Psoas muscle (tissue), 8 donors: ENCODE results near the gene CYP24A1. TPM values are rescaled to one million over a fixed set of nuclear protein-coding genes. Genes with fewer than 3 reads are reported as not detected.

Experiments
- ATAC-seq, 4 donors: fragments of 200-7000 bp; cut with Tn5 transposase; one replicate each; pipeline ENCODE4 v1.9.1; 2020; ENCODE audit warnings: moderate library complexity in 3 of 4, mild to moderate bottlenecking in 2 of 4
- DNase-seq, 2 donors: peaks; one replicate each; pipeline ENCODE4 v3.0.0-alpha.2; 2020
- H3K27ac ChIP-seq: fragments of 200-600 bp; one replicate; pipeline ENCODE4 v1.8.0; 2022
- H3K27me3 ChIP-seq, 3 donors: fragments of 200-600 bp in 1 of 3; one replicate each; pipeline versions ENCODE4 v1.6.1 to v1.8.0; 2013 to 2022; ENCODE audit warnings: low read length in 2 of 3, mild to moderate bottlenecking in 2 of 3, moderate library complexity in 1 of 3; ENCODE audit not compliant: insufficient read depth in 3 of 3
- H3K36me3 ChIP-seq, 2 donors: fragments of 200-600 bp in 1 of 2; one replicate each; pipeline versions ENCODE4 v1.6.1 to v1.8.0; 2013 to 2022; ENCODE audit warnings: low read depth in 1 of 2, mild to moderate bottlenecking in 1 of 2, moderate library complexity in 1 of 2; ENCODE audit not compliant: insufficient read depth in 1 of 2
- H3K4me1 ChIP-seq: fragments of 200-600 bp; one replicate; pipeline ENCODE4 v1.8.0; 2022
- H3K4me3 ChIP-seq: fragments of 200-600 bp; one replicate; pipeline ENCODE4 v1.8.0; 2022; ENCODE audit warnings: mild to moderate bottlenecking
- H3K9me3 ChIP-seq: fragments of 200-600 bp; one replicate; pipeline ENCODE4 v1.8.0; 2022
- WGBS, 3 donors: extraction: QIAGEN DNeasy Blood & Tissue Kit; methylation state at CpG; one replicate each; pipeline versions ENCODE4 v1.1.6 to v1.1.7; 2013; 5-methylcytosine and 5-hydroxymethylcytosine counted together
- intact Hi-C, 2 donors: fragments of 100-400 bp; cut with DNase I; formaldehyde crosslinking; loops; one replicate each; pipeline versions ENCODE4 v1.11.0 to v1.14.2; 2022
- polyA plus RNA-seq, 3 donors: library from polyadenylated mRNA; stranded (reverse); fragments of 200-250 nt; gene quantifications; one replicate each; pipeline ENCODE4 v1.2.3, GENCODE V29; 2013
- total RNA-seq, 4 donors: library from RNA; stranded (reverse); fragmentation: NEBNext Ultra II Directional in 2 of 4; extraction: Animal tissue kit (Norgen Biotek cat#: 25700) in 2 of 4; gene quantifications; one replicate each; pipeline versions ENCODE4 v1.2.1 to v1.2.4, GENCODE V29; 2021 to 2023
- TF ChIP-seq, protein P1 (sequence below): fragments of 200-600 bp; IDR thresholded peaks from one replicate; pipeline ENCODE4 v1.8.0; 2022; ENCODE audit warnings: antibody characterized with exemption
- donor health status: healthy with polysubstance abuse.
- donor health status: DM: no; HTN: no; CAD: no; lungs with moderate emphysema.
- donor health status: Bipolar disorder and iron deficiency.
- donor health status: healthy.
- donor health status: DM: yes; HTN: yes; CAD: no.
- donor health status: DM: no; HTN: no; CAD: no.
- donor health status: DM: no; HTN: no; CAD: no.
- donor health status: DM: yes; HTN: yes; CAD: no.

Gene CYP24A1
- total and polyA plus RNA-seq, 7 donors: 0.03 TPM; not detected in 6

DNA sequence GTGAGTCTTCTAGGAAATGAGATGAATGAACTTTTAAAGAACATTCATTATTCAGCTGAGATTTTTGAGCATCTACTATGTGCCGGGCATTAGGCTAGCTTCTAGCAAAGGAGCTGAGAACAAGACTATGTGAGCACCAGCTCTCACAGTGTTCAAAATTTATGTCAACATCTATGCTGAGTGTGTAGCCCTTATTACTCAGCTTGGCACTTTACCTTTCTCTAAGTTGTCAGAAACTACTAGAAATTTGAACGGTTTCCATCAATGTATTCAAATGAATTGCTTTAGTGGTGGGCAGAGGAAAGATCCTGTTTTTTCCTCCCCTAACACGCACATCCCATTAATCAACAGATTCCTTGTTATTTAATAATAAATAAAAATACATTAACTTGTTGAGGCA lies 33.3 kb downstream of the CYP24A1 start:
- 87 to 92% (median 91%) methylated on average over 3 of the region's 3 CpGs for WGBS, 3 donors
- intact Hi-C loops: no loop called here
- TF ChIP-seq, protein P1, sequence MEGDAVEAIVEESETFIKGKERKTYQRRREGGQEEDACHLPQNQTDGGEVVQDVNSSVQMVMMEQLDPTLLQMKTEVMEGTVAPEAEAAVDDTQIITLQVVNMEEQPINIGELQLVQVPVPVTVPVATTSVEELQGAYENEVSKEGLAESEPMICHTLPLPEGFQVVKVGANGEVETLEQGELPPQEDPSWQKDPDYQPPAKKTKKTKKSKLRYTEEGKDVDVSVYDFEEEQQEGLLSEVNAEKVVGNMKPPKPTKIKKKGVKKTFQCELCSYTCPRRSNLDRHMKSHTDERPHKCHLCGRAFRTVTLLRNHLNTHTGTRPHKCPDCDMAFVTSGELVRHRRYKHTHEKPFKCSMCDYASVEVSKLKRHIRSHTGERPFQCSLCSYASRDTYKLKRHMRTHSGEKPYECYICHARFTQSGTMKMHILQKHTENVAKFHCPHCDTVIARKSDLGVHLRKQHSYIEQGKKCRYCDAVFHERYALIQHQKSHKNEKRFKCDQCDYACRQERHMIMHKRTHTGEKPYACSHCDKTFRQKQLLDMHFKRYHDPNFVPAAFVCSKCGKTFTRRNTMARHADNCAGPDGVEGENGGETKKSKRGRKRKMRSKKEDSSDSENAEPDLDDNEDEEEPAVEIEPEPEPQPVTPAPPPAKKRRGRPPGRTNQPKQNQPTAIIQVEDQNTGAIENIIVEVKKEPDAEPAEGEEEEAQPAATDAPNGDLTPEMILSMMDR: no peak
- peaks cover 0 to 8% (median 3%) of the 10 kb centered on the region in 3 donors for H3K27me3 ChIP-seq
- ATAC-seq (no peak), DNase-seq (no peak)
- no peaks in the 10 kb centered on the region for H3K9me3 ChIP-seq
- H3K27ac ChIP-seq: no peak overlapping the region
- H3K4me3 ChIP-seq: no peak overlapping the region
- H3K36me3 ChIP-seq: no peaks in the 10 kb centered on the region
- no peaks in the 10 kb centered on the region for H3K4me1 ChIP-seq

GRCh38 chr20:54140067-54140466 lies 33.7 kb downstream of the CYP24A1 start:
- intact Hi-C loops: no loop called here

DNA sequence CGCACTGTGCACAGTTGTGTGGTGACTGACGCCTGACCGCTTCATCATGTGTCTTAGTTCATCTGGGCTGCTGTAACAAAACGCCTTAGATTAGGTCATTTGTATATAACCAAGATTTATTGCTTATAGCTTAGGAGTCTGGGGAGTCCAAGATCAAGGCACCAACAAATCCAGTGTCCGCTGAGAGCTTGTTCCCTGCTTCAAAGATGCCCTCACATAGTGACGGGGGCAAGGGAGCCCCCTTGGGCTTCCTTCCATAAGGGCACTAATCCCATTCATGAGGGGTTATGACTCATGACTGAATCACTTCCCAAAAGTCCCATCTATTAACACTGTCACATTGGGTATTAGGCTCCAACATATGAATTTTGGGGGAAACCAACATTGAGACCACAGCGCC lies 34.6 kb downstream of the CYP24A1 start:
- H3K4me3 ChIP-seq: no peak overlapping the region

More at GRCh38 chr20:54140067-54140466, 33.7 kb downstream of the CYP24A1 start:
- H3K27me3 ChIP-seq: peaks cover 0 to 8% (median 3%) of the 10 kb centered on the region in 3 donors
- H3K27ac ChIP-seq: no peak overlapping the region
- no peak for DNase-seq
- ATAC-seq: no peak
- 62 to 70% (median 66%) methylated on average over 6 of the region's 6 CpGs for WGBS, 3 donors
- TF ChIP-seq, protein P1: no peak
- H3K36me3 ChIP-seq: no peaks in the 10 kb centered on the region
- H3K4me1 ChIP-seq: no peaks in the 10 kb centered on the region
- no peak overlapping the region for H3K4me3 ChIP-seq
- no peaks in the 10 kb centered on the region for H3K9me3 ChIP-seq

GRCh38 chr20:54138427-54138826 lies 35.4 kb downstream of the CYP24A1 start:
- TF ChIP-seq, protein P1: no peak
- H3K9me3 ChIP-seq: no peaks in the 10 kb centered on the region

More for the DNA sequence above, 34.6 kb downstream of the CYP24A1 start:
- DNase-seq: no peak
- no peaks in the 10 kb centered on the region for H3K36me3 ChIP-seq
- H3K4me1 ChIP-seq: no peaks in the 10 kb centered on the region
- WGBS, 3 donors: 82 to 88% (median 83%) methylated on average over 7 of the region's 7 CpGs
- H3K9me3 ChIP-seq: no peaks in the 10 kb centered on the region
- no peak overlapping the region for H3K27ac ChIP-seq
- peaks cover 0 to 8% (median 3%) of the 10 kb centered on the region in 3 donors for H3K27me3 ChIP-seq
- TF ChIP-seq, protein P1: no peak
- intact Hi-C loops: no loop called here
- no peak for ATAC-seq

DNA sequence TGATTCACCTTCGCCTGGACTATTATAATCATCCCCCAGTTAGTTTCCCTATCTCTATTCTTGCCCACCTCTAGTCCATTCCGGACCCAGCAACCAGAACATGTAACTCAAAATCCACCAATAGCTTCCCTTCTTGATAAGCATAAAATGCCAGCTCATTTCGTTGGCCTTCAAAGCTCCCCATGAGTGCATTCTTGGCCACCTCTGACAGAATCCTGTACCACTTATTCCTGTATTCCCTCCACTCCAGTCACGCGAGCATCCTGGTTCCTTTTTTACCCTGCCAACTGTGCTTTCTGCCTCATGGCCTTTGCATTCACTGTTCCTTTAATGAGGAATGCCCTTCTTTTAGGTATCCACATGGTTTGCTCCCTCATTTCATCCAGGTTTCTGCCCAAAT lies 36.7 kb downstream of the CYP24A1 start:
- no peak for ATAC-seq
- 74 to 84% (median 78%) methylated on average over 5 of the region's 5 CpGs for WGBS, 3 donors
- Histone ChIP-seq H3K4me3 (no peak overlapping the region), H3K36me3 (no peaks in the 10 kb centered on the region), H3K27ac (no peak overlapping the region), H3K27me3 (peaks cover 0 to 8% (median 3%) of the 10 kb centered on the region in 3 donors), H3K9me3 (no peaks in the 10 kb centered on the region), H3K4me1 (no peaks in the 10 kb centered on the region)
- intact Hi-C loops: no loop called here
- TF ChIP-seq, protein P1: no peak
- no peak for DNase-seq

More at GRCh38 chr20:54138427-54138826, 35.4 kb downstream of the CYP24A1 start:
- DNase-seq (no peak), ATAC-seq (no peak)
- peaks cover 0 to 8% (median 3%) of the 10 kb centered on the region in 3 donors for H3K27me3 ChIP-seq
- intact Hi-C loops: no loop called here
- H3K27ac ChIP-seq: no peak overlapping the region
- H3K36me3 ChIP-seq: no peaks in the 10 kb centered on the region
- no peaks in the 10 kb centered on the region for H3K4me1 ChIP-seq
- 86 to 89% (median 88%) methylated on average over 2 of the region's 2 CpGs for WGBS, 3 donors
- H3K4me3 ChIP-seq: no peak overlapping the region
